Ishikawa (cell line): ENCODE results near the gene ASTN2.

Source experiments
- CEBPB ChIP-seq: IDR thresholded peaks from 2 replicates; pipeline ENCODE4 v1.6.1; 2012
- CREB1 ChIP-seq: IDR thresholded peaks from 2 replicates; pipeline ENCODE4 v1.6.1; 2012; ENCODE audit warnings: low read depth
- EGR1 ChIP-seq: IDR thresholded peaks from 2 replicates; pipeline ENCODE4 v1.6.1; 2012
- EP300 ChIP-seq: IDR thresholded peaks from 2 replicates; pipeline ENCODE4 v1.6.1; 2012; ENCODE audit warnings: borderline replicate concordance
- FOXM1 ChIP-seq: IDR thresholded peaks from 2 replicates; pipeline ENCODE4 v1.6.1; 2012; ENCODE audit warnings: low read depth, borderline replicate concordance
- NFIC ChIP-seq: IDR thresholded peaks from 2 replicates; pipeline ENCODE4 v1.6.1; 2012
- TAF1 ChIP-seq: IDR thresholded peaks from 2 replicates; pipeline ENCODE4 v1.6.1; 2012; ENCODE audit warnings: low read depth, mild to moderate bottlenecking
- TCF12 ChIP-seq: IDR thresholded peaks from 2 replicates; pipeline ENCODE4 v1.6.1; 2012; ENCODE audit warnings: low read depth
- TEAD4 ChIP-seq: IDR thresholded peaks from 2 replicates; pipeline ENCODE4 v1.6.1; 2012
- YY1 ChIP-seq: IDR thresholded peaks from 2 replicates; pipeline ENCODE4 v1.6.1; 2012; ENCODE audit warnings: low read depth
- TF ChIP-seq, protein P1 (sequence below): IDR thresholded peaks from 2 replicates; pipeline ENCODE4 v1.6.1; 2012
- TF ChIP-seq, protein P2 (sequence below): IDR thresholded peaks from 2 replicates; pipeline ENCODE4 v1.6.1; 2012
- TF ChIP-seq, protein P3 (sequence below): IDR thresholded peaks from 2 replicates; pipeline ENCODE4 v1.6.1; 2012; ENCODE audit warnings: low read depth, mild to moderate bottlenecking

DNA sequence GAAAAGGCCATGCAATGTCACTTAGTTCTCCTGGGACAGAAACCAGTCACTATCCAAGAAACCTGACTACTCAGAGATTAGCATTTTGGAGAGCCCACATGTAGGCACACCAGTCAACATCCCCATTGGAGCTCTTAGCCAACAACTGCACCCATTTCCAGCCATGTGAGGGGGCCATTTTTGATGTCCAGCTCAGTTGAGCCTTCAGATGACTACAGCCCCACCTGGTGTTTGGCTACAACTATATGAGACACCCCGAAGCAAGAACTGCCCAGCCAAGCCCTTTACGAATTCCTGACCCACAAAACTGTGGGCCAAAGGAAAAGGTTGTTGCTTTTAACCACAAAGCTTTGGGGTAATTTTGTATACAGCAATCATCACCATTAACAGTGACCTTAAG lies 300.1 kb downstream of the ASTN2 start:
- TF ChIP-seq NFIC (no peak), TCF12 (no peak), TAF1 (no peak), YY1 (no peak), EP300 (no peak), FOXM1 (no peak), CEBPB (no peak), CREB1 (no peak), TEAD4 (no peak), EGR1 (no peak)
- TF ChIP-seq, protein P1, sequence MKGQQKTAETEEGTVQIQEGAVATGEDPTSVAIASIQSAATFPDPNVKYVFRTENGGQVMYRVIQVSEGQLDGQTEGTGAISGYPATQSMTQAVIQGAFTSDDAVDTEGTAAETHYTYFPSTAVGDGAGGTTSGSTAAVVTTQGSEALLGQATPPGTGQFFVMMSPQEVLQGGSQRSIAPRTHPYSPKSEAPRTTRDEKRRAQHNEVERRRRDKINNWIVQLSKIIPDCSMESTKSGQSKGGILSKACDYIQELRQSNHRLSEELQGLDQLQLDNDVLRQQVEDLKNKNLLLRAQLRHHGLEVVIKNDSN: no peak
- TF ChIP-seq, protein P2, sequence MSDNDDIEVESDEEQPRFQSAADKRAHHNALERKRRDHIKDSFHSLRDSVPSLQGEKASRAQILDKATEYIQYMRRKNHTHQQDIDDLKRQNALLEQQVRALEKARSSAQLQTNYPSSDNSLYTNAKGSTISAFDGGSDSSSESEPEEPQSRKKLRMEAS: no peak
- TF ChIP-seq, protein P3, sequence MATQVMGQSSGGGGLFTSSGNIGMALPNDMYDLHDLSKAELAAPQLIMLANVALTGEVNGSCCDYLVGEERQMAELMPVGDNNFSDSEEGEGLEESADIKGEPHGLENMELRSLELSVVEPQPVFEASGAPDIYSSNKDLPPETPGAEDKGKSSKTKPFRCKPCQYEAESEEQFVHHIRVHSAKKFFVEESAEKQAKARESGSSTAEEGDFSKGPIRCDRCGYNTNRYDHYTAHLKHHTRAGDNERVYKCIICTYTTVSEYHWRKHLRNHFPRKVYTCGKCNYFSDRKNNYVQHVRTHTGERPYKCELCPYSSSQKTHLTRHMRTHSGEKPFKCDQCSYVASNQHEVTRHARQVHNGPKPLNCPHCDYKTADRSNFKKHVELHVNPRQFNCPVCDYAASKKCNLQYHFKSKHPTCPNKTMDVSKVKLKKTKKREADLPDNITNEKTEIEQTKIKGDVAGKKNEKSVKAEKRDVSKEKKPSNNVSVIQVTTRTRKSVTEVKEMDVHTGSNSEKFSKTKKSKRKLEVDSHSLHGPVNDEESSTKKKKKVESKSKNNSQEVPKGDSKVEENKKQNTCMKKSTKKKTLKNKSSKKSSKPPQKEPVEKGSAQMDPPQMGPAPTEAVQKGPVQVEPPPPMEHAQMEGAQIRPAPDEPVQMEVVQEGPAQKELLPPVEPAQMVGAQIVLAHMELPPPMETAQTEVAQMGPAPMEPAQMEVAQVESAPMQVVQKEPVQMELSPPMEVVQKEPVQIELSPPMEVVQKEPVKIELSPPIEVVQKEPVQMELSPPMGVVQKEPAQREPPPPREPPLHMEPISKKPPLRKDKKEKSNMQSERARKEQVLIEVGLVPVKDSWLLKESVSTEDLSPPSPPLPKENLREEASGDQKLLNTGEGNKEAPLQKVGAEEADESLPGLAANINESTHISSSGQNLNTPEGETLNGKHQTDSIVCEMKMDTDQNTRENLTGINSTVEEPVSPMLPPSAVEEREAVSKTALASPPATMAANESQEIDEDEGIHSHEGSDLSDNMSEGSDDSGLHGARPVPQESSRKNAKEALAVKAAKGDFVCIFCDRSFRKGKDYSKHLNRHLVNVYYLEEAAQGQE: no peak
